KOPT-K1 (cell line): ENCODE measurements around the gene TARS3.
"Not testable (repeated sequence)": the region's sequence is repeated elsewhere in the genome, so short reads cannot be mapped to it uniquely, and the experiment has no call there.

Experiments
- H3K27ac ChIP-seq: fragments of 200-600 bp; sonication (generic); 2 replicates; pipeline ENCODE4 v1.5.1; 2016; ENCODE audit warnings: antibody characterized with exemption, mild to moderate bottlenecking, low read depth, low read length; ENCODE audit not compliant: poor library complexity, severe bottlenecking
- H3K36me3 ChIP-seq: fragments of 200-600 bp; sonication (generic); 2 replicates; pipeline ENCODE4 v1.5.1; 2017; ENCODE audit warnings: antibody characterized with exemption, mild to moderate bottlenecking, low read length, moderate library complexity; ENCODE audit not compliant: insufficient read depth
- H3K9me3 ChIP-seq: fragments of 200-600 bp; sonication (generic); 2 replicates; pipeline ENCODE4 v1.5.1; 2017; ENCODE audit warnings: antibody characterized with exemption, low read length, mild to moderate bottlenecking; ENCODE audit not compliant: insufficient read depth, poor library complexity, severe bottlenecking

TARS3 gene

GRCh38 chr15:101723874-101724674 is at the start of gene TARS3:
Gene TARS3, minus strand, starts transcription at chr15:101724473. Its CDS starts 86 bp downstream, at chr15:101724387.
- Histone ChIP-seq H3K36me3 (peaks cover 30% of the 10 kb centered on the region), H3K27ac (peak within 1 kb of the TSS; percentile 64), H3K9me3 (peaks cover 6% of the 10 kb centered on the region)

GRCh38 chr15:101773496-101774100 is 49.3 kb upstream of the TARS3 start:
- no peak overlapping the region for H3K27ac ChIP-seq
- no peaks in the 10 kb centered on the region for H3K9me3 ChIP-seq

GRCh38 chr15:101772921-101773320 is 48.6 kb upstream of the TARS3 start:
- H3K9me3 ChIP-seq, result no peaks in the 10 kb centered on the region
- no peak overlapping the region for H3K27ac ChIP-seq
- H3K36me3 ChIP-seq, result no peaks in the 10 kb centered on the region

More at GRCh38 chr15:101773496-101774100, 49.3 kb upstream of the TARS3 start:
- H3K36me3 ChIP-seq, result no peaks in the 10 kb centered on the region

GRCh38 chr15:101767083-101767640 is 42.9 kb upstream of the TARS3 start:
- not testable (repeated sequence) for H3K9me3 ChIP-seq, H3K36me3 ChIP-seq, H3K27ac ChIP-seq

GRCh38 chr15:101765772-101766456 is 41.6 kb upstream of the TARS3 start:
- Histone ChIP-seq H3K27ac (no peak overlapping the region), H3K36me3 (no peaks in the 10 kb centered on the region), H3K9me3 (no peaks in the 10 kb centered on the region)

GRCh38 chr15:101765340-101765671 is 41.0 kb upstream of the TARS3 start:
- not testable (repeated sequence) for H3K9me3 ChIP-seq, H3K36me3 ChIP-seq

GRCh38 chr15:101764669-101765339 is 40.5 kb upstream of the TARS3 start:
- H3K36me3 ChIP-seq, H3K9me3 ChIP-seq, H3K27ac ChIP-seq: not testable (repeated sequence)

More at GRCh38 chr15:101765340-101765671, 41.0 kb upstream of the TARS3 start:
- H3K27ac ChIP-seq, result not testable (repeated sequence)

GRCh38 chr15:101746716-101747082 is 22.4 kb upstream of the TARS3 start:
- not testable (repeated sequence) for H3K9me3 ChIP-seq, H3K27ac ChIP-seq, H3K36me3 ChIP-seq

GRCh38 chr15:101734837-101735236 is 10.6 kb upstream of the TARS3 start:
- not testable (repeated sequence) for H3K36me3 ChIP-seq, H3K9me3 ChIP-seq, H3K27ac ChIP-seq

- H3K36me3 ChIP-seq, result no peaks in the 10 kb centered on the region
- H3K9me3 ChIP-seq, result no peaks in the 10 kb centered on the region
- no peak overlapping the region for H3K27ac ChIP-seq
Observed at GRCh38 chr15:101733545-101733944, 9.3 kb upstream of the TARS3 start.

GRCh38 chr15:101732772-101733171 is 8.5 kb upstream of the TARS3 start:
- no peaks in the 10 kb centered on the region for H3K36me3 ChIP-seq
- H3K9me3 ChIP-seq, result peaks cover 6% of the 10 kb centered on the region
- H3K27ac ChIP-seq, result no peak overlapping the region

- no peaks in the 10 kb centered on the region for H3K36me3 ChIP-seq
- peaks cover 6% of the 10 kb centered on the region for H3K9me3 ChIP-seq
- no peak overlapping the region for H3K27ac ChIP-seq
Observed at GRCh38 chr15:101731746-101732145, 7.5 kb upstream of the TARS3 start.

- peaks cover 6% of the 10 kb centered on the region for H3K9me3 ChIP-seq
- H3K36me3 ChIP-seq, result peaks cover under 1% of the 10 kb centered on the region; the same call in 1 of the 2 replicates
- no peak overlapping the region for H3K27ac ChIP-seq
Observed at GRCh38 chr15:101727186-101727585, 2.9 kb upstream of the TARS3 start.

- Histone ChIP-seq H3K36me3 (peaks cover 21% of the 10 kb centered on the region), H3K9me3 (peaks cover 6% of the 10 kb centered on the region), H3K27ac (no peak overlapping the region)
Observed at GRCh38 chr15:101725073-101725472, 800 bp upstream of the TARS3 start.

- Histone ChIP-seq H3K9me3 (peaks cover 6% of the 10 kb centered on the region), H3K27ac (peak overlapping the region; percentile 34), H3K36me3 (peaks cover 25% of the 10 kb centered on the region)
Observed at GRCh38 chr15:101724675-101725005, 367 bp upstream of the TARS3 start.
